ENCODE data around the gene CCDC110.

The CCDC110 gene

DNA sequence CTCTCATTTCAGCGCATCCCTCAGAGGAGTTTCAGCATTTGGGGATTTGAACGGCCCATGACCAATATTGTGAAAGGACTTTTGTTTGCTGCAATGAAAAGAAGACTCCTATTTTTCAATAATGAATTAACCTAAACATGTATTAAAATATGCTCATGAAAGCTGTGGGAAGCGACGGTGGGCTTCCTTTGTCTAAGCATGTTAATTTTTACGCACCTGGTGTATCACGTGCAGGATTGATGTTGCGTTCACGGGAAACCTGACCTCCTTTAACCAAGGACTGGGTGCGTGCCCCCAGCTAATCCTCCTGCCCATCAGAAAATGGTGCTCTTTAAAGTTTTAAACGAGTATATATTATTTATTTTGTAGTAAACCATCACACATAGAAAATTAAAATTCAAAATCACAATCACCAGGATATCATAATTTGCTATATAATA lies 590 bp upstream of the CCDC110 start:
- DNase-seq (ENCODE audit: low read depth): no peak

DNA sequence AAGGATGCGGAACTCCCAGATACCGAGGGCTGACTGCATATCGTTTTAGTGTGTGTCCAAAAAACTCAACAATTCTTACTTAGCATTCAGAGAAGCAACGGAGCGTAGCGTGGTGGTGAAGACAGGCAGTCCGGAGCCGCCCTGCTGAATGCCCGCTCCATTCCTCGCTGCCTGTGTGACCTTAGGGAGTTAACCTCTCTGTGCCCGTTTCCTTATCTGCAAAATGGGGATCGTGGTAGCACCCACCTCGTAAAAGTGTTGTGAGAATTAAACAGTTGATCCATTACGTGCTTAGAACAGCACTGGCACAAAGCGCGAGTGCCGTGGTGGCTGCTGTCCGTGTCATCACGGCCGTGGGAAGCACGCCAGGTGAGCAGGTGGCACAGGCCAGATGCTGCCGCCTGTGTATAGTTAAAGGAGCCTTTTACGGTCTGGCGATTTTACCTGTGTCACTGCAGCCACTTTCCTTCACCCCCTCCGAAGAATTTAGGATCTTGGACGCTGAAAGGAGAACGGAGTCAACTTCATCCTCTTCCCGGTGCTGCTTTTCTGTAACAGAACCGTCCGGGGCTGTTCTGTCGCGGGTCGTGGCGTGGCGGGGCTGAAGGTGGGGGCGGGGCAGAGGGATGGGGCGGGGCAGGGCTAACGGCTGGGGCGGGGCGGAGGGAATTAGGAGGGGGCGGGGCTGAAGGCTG lies 885 bp downstream of the CCDC110 start:
- no peak for DNase-seq (ENCODE audit: low read depth)

DNA sequence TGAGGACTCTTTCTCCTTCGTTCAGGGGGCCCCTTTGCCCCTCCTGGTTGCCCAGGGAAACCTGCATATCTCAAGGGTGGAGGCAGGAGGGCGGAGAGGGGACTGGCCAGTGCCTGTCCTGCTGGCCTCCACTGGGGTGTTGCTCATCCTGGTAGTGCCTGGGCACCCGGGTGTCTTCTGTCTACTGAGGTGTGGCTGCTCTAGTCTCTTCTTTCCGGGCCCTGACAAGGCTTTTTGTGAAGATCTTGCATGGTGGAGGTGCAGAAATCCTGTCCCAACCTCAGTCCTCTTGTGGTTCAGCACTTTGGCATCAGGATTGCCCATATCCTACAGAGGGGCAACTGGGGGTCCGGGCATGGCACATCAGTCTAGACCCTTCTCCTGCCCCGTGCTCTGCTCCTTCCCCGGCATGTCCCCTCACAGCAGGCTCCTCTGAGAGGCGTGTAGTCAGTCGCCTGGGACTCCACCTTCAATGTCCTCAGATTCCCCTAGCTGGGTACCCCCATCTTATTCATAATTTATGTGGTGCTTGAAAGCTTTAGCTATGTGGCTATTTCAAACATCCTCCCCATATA lies 1.9 kb downstream of the CCDC110 start:
- DNase-seq (ENCODE audit: low read depth): no peak

DNA sequence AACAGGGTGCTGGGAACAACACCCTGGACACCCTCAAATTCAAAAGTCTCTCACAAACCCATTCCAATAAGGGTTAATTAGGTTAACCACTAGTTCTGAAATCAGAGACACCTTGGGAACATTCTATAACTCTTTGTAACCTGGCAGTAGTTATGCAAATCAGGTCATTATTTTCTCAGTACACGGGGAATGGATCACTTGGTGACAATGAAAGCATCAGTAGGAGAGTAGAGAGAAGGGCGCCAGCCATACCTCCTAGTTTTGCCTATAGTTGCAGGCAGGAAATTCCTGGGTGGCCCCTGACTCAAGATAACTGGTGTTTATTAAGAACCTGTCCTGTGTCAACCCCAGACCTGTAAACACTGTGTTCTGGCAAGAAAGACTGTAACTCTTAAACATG lies 2.5 kb downstream of the CCDC110 start:
- no peak for DNase-seq (ENCODE audit: low read depth)

DNA sequence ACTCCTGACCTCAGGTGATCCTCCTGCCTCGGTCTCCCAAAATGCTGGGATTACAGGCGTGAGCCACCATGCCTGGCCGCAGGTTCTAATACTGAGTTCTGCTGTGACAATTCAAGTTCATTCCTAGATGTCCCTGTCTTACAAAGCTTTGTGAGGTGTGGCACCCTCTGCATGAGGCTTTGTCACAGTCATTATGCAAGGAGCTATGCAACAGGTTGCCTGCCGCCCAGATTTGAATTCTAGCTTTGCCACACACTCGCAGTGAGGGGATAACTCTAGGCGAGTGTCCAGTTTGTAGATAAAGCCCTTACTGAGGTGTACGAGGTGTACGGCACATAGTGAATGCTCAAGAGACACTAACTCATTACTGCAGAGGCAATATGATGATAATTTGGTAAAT lies 3.5 kb downstream of the CCDC110 start:
- DNase-seq (ENCODE audit: low read depth): no peak

DNA sequence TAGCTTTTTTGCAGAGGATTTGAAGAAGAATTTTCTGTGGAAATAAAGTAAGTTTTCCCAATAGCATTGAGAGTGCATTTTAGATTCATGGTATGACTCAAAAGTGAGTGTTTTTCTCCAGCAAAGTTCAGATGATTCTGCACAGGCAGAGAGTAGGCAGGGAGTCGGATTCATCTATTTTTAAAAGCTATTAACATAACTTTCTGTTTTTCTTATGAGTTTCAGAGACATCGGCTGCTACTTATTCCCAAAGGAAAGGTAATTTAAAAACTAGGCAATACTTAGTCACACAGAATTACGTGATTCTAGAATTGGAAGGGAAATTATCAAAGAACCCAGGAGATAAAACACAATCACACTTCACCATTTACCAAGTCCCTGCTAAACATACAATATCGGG lies 4.4 kb downstream of the CCDC110 start:
- no peak for DNase-seq (ENCODE audit: low read depth)

DNA sequence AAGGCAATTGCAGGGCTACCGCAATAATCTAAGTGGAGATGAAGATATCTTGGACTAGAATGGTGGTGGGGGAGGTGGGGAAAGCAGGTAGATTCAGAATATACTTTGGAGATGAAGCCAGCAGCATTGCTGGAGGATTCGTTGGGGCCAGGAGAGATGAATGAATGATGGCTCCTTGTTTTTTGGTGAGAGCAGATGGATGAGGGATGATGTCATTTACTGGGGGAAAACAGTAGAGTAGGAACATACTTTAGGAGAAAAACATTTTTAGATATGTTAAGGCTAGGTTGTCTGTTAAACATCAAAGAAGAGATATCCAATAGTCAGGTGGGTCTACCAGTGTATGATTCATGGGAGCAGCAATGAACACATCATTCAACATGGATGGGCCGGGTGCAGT lies 5.8 kb downstream of the CCDC110 start:
- no peak for DNase-seq (ENCODE audit: low read depth)

DNA sequence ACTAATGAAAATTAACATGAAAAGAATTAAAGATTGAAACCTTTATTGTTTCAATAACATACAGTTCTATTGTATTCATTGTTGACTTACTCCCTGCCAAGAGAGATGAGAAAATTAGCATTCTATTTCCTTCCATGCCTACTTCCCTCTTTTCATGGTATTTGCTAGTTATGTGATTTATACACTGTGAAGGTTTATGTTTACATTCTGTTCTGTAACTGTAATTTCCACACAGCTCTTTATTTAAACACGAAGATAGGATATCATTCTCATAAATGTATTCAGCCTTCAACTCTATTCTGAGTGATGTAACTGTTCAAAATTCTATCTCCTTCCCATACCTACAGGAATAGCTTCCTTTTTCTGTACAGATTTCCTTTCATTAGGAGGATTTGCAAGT lies 6.6 kb downstream of the CCDC110 start:
- no peak for DNase-seq (ENCODE audit: low read depth)

DNA sequence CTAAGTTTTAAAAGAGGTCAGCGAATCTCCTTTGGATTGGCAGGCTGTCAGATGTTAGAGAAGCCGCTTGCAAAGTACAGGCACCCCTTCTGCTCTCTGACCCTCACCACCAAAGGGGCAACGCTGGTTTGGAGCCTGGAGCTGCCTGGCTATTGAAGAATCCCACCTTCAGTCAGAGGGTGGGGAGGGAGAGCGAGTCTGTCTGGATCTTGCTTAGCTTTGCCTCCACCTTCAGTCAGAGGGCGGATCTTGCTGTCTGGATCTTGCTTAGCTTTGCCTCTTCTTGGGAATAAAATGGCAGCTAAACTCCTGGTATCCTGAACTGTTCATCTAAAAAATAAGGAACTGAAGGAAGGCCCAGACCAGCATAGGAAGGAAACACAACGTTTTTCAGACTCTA lies 7.3 kb downstream of the CCDC110 start:
- DNase-seq (ENCODE audit: low read depth): no peak

DNA sequence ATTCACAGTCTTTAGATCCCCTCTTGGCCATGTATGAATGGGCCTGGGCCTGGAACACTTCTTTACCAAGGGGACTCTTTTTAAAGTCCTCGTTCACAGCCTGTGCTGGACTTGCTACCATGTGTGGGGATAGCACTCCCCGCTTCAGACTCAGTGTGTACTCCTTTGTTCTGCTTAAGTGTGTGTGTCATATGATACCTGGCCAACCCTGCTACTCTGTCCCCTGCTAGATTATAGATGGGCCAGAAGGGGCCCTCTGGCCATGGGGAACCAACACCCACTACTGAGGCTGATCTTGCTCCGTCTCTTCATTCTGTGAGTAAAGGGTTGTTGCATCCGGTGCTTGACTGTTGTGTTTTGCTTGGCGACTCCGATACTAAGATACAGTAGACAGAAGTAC lies 8.0 kb downstream of the CCDC110 start:
- DNase-seq (ENCODE audit: low read depth): no peak

DNA sequence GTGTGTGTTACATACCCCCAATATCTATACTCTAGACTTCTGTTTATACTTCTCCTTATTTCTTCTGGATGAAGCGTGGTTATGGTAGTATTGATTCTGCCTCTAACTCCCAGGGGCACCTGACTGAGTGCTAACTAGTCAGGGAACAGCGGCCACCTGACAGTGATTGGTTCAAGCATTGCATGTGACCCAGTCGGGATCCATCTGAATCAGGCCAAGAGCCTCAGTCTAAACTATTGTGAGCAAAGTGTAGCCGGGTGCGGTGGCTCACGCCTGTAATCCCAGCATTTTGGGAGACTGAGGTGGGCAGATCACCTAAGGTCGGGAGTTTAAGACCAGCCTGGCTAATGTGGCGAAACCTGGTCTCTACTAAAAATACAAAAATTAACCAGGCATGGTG lies 10.0 kb downstream of the CCDC110 start:
- no peak for DNase-seq (ENCODE audit: low read depth)

DNA sequence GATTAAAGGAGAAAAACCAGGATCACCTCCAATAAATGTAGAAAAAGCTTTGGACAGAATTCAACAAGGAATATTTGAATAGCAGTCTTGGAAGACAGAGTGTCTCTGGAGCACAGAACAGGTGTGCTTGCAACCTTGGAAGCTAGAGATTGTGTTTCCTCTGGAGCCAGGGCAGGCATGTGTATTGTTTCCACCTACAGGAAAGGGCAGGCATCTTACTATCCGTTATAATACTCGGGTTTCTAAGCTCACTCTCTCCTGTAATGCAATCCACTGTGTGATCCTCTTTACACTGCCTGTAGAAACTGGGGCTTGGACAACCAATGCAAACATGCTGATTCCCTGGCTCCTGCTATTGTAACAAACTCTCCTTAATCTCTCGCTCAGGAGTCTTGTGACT lies 14.4 kb downstream of the CCDC110 start:
- DNase-seq (ENCODE audit: low read depth): no peak

DNA sequence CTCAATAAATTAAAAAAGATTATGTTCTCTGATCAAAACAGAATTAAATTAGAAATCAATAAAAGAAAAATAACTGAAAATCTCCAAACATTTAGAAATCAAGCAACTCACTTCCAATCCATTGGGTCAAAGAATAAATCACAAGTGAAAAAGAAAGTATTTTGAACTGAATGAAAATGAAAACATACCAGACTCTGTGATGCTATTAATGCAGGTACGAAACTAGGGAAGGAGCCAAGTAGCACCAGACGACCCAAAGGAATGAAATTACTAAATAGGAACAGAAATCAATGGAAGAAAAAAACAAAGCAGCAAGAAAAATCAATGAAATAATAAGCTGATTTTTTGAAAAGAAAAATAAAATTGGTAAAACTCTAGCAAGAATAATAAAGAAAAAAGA lies 15.4 kb downstream of the CCDC110 start:
- DNase-seq (ENCODE audit: low read depth): no peak

DNA sequence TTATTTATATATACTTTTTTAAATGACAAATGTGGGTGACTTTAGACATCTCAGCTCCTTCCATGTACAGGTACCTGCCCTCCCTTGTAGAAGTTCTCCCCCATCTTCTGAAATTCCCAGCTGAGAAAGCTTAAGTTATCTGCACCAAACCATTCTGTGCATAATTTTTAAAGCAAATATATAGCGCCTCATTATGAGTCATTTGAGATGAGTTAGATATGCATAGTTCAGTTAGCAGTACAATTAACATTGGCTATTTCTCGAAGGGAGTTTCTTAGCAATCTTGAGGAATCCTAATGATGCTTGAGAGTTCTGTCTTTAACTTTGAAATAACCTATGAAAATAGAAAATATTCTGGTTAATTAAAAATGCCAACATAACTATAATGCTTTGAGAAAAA lies 26.3 kb downstream of the CCDC110 start:
- no peak for DNase-seq (ENCODE audit: low read depth)

DNA sequence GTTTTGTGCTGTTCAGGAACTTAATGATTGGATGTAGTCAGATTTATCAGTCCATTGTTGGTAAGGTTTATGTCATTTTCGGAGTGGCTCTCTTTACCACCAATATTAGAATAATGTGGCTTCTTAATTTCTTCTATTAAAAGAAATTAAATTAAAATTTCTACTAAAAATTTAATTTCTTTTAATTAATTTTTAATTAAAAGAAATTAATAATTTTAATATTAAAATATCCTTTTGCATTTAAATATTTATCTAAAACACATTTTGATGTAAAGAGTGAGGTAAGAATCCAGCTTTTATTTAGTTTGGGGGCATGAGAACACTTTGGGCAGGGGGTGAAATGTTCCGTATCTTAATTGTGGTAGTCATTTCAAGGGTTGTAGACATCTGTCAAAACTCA lies 30.1 kb downstream of the CCDC110 start:
- DNase-seq (ENCODE audit: low read depth): no peak

DNA sequence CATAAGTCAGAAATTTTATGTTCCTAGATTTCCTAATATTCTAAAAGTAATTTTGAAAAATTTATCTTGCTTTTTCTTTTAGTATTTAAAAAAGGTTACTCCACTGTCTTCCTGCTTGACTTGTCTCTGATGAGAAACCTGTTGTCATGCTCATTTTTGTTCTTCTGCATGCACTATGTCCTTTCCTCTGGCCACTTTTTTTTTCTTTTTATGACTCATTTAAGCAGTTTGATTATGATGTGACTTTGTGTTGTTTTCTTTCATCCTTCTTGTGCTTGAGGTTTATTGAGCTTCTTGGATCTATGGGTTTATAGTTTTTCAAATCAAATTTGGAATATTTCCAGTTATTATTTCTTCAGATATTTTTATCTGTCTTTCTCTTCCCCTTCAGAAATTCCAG lies 33.7 kb downstream of the CCDC110 start:
- DNase-seq (ENCODE audit: low read depth): no peak

DNA sequence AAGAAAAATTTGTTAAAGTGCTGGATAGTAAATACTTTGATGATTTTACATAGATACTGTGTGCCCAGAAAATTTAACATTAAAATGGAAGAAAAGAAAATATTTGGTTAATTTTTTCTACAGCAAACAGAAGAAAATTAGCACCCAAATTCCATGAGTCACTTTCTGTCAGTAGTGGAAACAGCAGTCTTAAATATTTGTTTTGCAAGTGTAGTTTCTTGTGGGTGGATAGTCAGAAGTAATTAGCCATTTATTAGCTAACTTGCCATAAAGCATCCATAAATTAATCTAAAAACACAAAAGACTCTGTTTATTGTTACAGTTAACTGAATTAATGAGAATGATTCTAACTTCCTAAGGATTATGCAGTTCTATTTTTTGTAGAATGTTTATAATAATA lies 36.1 kb downstream of the CCDC110 start:
- no peak for DNase-seq (ENCODE audit: low read depth)

DNA sequence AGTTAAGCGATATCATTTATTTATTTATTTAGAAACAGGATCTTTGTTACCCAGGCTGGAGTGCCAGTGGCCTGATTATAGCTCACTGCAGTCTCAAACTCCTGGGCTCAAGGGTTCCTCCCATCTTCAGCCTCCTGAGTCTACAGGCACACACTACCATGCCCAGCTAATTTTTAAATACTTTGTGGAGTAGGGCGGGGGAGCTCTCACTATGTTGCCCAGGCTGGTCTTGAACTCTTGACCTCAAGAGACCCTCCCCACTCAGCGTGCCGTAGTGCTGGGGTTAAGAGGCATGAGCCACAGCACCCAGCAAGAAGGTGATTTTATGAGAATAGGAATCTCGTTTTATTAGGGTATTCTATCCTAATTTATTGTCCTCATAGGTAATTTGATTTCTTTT lies 41.9 kb downstream of the CCDC110 start:
- DNase-seq (ENCODE audit: low read depth): no peak

DNA sequence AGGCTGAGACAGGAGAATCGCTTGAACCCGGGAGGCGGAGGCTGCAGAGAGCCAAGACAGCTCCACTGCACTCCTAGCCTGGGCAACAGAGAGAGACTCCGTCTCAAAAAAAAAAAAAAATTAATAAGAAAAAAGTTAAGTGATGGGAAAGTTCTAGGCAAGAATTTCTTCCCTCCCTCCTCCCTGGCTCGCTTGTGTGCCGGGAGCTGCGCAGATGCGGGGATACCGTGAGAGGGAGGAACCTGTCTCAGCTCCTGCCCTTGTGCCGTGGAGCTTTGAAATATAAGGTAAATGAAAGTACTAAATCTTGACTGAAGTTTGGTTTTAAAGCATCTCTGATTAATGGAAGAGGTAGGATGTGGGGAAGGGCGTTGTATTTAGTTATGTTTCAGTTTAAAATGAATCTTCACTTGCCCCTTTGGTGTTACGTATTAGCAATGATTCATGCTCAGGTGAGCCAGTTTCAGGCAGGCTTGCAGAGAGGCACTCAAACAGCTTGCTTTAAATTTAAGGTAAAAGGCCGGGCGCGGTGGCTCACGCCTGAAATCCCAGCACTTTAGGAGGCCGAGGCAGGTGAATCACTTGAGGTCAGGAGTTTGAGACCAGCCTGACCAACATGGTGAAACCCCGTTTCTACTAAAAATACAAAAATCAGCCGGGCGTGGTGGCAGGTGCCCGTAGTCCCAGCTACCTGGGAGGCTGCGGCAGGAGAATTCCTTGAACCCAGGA lies 44.4 kb downstream of the CCDC110 start:
- no peak for DNase-seq (ENCODE audit: low read depth)

DNA sequence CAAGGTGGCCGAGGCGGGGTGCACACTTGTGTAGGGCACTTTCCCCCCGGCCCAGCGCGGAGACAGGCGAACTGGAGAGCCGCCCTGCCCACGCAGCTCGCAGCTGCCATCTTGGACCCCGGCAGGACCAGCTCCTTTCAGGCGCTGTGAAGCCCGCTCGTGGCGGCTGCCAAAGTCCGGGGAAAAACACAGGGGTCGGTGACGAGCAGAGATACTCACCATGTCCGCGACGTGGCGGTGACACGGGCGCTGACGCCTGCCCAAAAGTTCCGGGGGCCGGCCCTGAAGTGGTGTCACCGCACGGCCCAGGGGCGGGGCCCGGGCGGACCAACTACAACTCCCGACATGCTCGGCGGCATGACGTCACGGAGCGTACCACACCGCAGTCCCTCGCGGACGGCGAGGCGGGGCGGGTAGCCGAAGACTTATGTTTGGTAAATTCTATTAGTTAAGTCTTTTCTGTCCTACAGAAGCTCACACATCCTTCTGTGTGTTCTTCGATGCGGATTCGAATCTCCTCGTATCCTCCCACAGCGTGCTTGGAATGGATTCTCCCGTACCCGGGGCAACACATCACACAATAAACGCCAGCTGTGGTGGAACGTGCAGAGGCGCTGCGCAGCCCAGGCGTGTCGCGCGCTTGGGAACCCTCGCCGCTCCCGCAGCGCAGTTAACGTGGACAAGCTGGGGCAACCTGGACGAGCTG lies 45.7 kb downstream of the CCDC110 start, which contains the start of gene UFSP2:
TSS of gene UFSP2 (minus strand) at position 318 of the 706 bp plus-strand sequence. CDS start at position 222, 96 bp downstream.
- peak; percentile 51 for DNase-seq (ENCODE audit: low read depth)

DNA sequence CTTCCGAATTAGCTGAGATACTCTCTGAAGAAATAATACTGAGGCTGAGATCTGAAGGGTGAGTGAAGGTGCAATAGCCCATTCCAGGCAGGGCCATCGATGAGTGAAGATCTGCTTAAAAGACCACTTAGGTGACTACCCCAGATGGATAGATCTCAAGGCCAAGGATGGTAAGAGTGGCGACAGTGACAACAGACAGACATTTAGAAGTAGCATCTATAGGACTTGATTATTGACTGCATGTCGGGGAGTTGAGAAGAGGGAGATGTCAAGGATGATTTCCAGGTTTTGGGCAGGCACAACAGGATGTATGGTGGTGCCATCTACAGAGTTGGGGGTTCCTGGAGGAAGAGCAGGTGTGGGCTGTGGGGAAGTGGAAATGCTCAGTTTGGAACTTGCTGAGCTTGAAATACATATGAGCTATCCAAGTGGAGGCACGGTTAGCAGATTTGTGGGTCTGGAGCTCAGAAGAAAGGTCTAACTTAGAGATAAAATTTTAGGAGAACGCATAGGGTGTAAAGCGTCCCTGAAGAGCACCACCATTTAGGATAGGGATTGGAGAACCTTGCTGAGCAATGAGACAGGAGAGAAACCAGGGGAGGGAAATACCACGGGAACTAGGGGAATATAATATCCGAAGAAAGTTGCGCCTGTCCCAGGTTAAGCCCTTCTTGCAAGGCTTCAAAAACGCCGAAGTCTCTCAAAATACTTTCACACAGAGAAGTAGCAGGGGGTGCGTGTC lies 46.5 kb downstream of the CCDC110 start:
- peak; percentile 14 for DNase-seq (ENCODE audit: low read depth)
